ENCODE data around the gene MARCHF2. TPM values are rescaled to one million over a fixed set of nuclear protein-coding genes. Genes with fewer than 3 reads are reported as not detected.
"Not testable (repeated sequence)": the region's sequence is repeated elsewhere in the genome, so short reads cannot be mapped to it uniquely, and the experiment has no call there.

Gene MARCHF2
- total RNA-seq, 1 donor from 2014 or later, result 95.9 TPM

DNA sequence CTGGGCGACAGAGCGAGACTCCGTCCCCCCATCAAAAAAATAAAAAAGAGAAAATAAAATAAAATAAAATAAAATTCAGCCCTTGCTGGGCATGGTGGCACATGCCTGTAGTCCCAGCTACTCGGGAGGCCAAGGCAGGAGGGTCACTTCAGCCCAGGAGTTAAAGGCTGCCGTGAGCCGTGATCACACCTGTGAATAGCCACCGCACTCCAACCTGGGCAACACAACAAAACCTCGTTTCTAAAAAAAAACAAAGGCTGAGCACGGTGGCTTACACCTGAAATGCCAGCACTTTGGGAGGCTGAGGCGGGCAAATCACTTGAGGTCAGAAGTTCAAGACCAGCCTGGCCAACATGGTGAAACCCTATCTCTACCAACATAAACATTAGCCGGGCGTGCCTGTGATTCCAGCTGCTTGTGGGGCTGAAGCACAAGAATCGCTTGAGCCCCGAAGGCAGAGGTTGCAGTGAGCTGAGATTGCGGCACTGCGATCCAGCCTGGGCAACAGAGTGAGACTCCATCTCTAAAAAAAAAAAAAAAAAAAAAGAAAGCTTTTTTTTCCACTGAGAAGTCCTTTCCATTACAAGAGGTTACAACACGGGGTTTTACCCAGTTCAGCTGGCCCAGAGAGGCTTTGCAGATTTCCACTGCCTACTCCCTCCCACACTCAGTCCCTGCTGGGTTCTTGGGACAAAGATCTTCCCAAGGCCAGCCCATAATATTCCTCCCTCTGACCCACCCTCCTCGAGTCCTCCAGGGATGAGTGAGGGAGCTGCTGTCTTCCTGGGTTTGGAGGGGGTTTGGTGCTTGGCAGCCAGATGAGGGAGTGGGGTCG lies 42.7 kb upstream of the MARCHF2 start:
- TF ChIP-seq, protein P1, sequence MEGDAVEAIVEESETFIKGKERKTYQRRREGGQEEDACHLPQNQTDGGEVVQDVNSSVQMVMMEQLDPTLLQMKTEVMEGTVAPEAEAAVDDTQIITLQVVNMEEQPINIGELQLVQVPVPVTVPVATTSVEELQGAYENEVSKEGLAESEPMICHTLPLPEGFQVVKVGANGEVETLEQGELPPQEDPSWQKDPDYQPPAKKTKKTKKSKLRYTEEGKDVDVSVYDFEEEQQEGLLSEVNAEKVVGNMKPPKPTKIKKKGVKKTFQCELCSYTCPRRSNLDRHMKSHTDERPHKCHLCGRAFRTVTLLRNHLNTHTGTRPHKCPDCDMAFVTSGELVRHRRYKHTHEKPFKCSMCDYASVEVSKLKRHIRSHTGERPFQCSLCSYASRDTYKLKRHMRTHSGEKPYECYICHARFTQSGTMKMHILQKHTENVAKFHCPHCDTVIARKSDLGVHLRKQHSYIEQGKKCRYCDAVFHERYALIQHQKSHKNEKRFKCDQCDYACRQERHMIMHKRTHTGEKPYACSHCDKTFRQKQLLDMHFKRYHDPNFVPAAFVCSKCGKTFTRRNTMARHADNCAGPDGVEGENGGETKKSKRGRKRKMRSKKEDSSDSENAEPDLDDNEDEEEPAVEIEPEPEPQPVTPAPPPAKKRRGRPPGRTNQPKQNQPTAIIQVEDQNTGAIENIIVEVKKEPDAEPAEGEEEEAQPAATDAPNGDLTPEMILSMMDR (IDR thresholded peaks at IDR 0.05; ENCODE audit: insufficient read depth, low read length, poor library complexity, severe bottlenecking), result no peak
- no peaks in the 10 kb centered on the region for H3K36me3 ChIP-seq (ENCODE audit: control insufficient read depth, insufficient read depth, low read length)
- H3K27me3 ChIP-seq (ENCODE audit: control insufficient read depth, insufficient read depth, low read length), result no peaks in the 10 kb centered on the region
- DNase-seq (ENCODE audit: low read depth), result no peak
- no peak overlapping the region for H3K4me3 ChIP-seq (ENCODE audit: low read depth, low read length)

DNA sequence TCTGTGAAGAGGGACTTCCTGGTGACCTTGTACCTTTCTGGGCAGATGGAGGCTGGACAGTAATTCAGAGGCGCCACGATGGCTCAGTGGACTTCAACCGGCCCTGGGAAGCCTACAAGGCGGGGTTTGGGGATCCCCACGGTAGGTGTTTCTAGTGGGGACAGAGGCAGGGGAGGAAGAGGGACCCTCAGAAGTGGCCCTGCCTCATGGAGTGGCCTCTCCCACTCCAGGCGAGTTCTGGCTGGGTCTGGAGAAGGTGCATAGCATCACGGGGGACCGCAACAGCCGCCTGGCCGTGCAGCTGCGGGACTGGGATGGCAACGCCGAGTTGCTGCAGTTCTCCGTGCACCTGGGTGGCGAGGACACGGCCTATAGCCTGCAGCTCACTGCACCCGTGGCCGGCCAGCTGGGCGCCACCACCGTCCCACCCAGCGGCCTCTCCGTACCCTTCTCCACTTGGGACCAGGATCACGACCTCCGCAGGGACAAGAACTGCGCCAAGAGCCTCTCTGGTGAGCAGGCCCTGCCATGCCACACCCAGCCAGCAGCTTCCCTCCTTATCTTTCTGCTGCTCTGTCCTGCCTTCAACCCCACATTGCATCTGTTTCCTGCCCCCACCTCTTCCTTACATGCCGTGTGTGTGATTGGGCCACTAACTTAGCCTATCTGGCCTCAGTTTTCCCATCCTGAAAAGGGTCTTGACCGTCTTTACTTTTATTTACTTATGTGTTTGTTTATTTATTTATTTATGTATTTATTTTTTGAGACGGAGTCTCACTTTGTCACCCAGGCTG lies 41.9 kb upstream of the MARCHF2 start:
- no peak for DNase-seq (ENCODE audit: low read depth)
- H3K27me3 ChIP-seq (ENCODE audit: control insufficient read depth, insufficient read depth, low read length), result no peaks in the 10 kb centered on the region
- H3K4me3 ChIP-seq (ENCODE audit: low read depth, low read length), result no peak overlapping the region
- no peaks in the 10 kb centered on the region for H3K36me3 ChIP-seq (ENCODE audit: control insufficient read depth, insufficient read depth, low read length)
- TF ChIP-seq, protein P1 (IDR thresholded peaks at IDR 0.05; ENCODE audit: insufficient read depth, low read length, poor library complexity, severe bottlenecking), result no peak

DNA sequence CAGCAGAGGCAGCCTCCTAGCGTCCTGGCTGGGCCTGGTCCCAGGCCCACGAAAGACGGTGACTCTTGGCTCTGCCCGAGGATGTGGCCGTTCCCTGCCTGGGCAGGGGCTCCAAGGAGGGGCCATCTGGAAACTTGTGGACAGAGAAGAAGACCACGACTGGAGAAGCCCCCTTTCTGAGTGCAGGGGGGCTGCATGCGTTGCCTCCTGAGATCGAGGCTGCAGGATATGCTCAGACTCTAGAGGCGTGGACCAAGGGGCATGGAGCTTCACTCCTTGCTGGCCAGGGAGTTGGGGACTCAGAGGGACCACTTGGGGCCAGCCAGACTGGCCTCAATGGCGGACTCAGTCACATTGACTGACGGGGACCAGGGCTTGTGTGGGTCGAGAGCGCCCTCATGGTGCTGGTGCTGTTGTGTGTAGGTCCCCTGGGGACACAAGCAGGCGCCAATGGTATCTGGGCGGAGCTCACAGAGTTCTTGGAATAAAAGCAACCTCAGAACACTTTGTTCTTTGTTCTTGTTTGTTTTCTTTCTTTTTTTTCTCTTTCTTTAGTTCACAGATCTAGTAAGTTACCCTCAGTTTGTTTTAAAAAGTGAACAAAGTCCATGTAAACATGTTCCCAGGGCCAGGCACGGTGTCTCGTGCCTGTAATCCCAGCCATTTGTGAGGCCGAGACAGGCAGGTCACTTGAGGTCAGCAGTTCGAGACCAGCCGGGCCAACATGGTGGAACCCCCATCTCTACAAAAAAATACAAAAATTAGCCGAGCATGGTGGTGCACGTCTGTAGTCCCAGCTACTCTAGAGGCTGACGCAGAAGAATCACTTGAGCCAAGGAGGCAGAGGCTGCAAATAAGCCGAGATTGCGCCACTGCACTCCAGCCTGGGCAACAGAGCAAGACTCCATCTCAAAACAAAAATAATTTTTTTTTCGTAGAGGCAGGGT lies 39.0 kb upstream of the MARCHF2 start:
- no peak for DNase-seq (ENCODE audit: low read depth)
- no peaks in the 10 kb centered on the region for H3K27me3 ChIP-seq (ENCODE audit: control insufficient read depth, insufficient read depth, low read length)
- TF ChIP-seq, protein P1 (IDR thresholded peaks at IDR 0.05; ENCODE audit: insufficient read depth, low read length, poor library complexity, severe bottlenecking), result no peak
- no peak overlapping the region for H3K4me3 ChIP-seq (ENCODE audit: low read depth, low read length)
- H3K36me3 ChIP-seq (ENCODE audit: control insufficient read depth, insufficient read depth, low read length), result no peaks in the 10 kb centered on the region

DNA sequence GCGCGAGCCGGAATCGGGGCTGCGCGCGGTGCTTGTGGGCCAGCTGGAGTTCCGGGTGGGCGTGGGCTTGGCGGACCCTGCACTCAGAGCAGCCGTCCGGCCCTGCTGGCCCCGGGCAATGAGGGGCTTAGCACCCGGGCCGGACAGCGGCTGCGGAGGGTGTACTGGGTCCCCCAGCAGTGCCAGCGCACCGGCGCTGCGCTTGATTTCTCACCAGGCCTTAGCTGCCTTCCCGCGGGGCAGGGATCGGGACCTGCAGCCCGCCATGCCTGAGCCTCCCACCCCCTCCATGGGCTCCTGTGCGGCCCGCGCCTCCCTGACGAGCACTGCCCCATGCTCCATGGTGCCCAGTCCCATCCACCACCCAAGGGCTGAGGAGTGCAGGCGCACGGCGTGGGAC lies 37.3 kb upstream of the MARCHF2 start:
- H3K27me3 ChIP-seq (ENCODE audit: control insufficient read depth, insufficient read depth, low read length); DNase-seq (ENCODE audit: low read depth); H3K4me3 ChIP-seq (ENCODE audit: low read depth, low read length); H3K36me3 ChIP-seq (ENCODE audit: control insufficient read depth, insufficient read depth, low read length): not testable (repeated sequence)

DNA sequence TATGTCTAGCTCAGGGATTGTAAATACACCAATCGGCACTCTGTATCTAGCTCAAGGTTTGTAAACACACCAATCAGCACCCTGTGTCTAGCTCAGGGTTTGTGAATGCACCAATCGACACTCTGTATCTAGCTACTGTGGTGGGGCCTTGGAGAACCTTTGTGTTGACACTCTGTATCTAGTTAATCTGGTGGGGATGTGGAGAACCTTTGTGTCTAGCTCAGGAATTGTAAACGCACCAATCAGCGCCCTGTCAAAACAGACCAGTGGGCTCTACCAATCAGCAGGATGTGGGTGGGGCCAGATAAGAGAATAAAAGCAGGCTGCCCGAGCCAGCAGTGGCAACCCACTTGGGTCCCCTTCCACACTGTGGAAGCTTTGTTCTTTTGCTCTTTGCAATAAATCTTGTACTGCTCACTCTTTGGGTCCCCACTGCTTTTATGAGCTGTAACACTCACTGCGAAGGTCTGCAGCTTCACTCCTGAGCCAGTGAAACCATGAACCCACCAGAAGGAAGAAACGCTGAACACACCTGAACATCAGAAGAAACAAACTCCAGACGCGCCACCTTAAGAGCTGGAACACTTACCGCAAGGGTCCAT lies 36.6 kb upstream of the MARCHF2 start:
- not testable (repeated sequence) for H3K27me3 ChIP-seq (ENCODE audit: control insufficient read depth, insufficient read depth, low read length); H3K36me3 ChIP-seq (ENCODE audit: control insufficient read depth, insufficient read depth, low read length); H3K4me3 ChIP-seq (ENCODE audit: low read depth, low read length); DNase-seq (ENCODE audit: low read depth)

DNA sequence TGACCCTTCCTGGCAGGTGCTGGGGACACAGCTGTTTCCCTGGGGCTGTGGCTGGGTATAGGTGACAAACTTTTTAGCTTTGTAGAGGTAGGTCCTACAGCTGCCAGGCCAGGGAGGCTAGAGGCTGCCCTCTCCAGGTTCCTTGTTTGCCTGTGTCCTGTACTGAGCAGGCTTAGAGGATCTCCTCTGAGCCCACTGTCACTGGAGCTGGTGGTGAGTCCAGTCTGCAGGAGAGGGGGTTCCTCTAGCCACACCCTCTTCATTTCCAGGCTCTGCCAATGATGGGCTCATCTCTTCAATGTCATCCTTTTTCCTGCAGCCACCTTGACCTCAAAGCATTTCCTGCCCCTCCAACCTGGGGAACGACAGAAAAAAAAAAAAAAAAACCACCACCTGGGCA lies 35.5 kb upstream of the MARCHF2 start:
- TF ChIP-seq, protein P1 (IDR thresholded peaks at IDR 0.05; ENCODE audit: insufficient read depth, low read length, poor library complexity, severe bottlenecking), result no peak
- Histone ChIP-seq H3K27me3 (ENCODE audit: control insufficient read depth, insufficient read depth, low read length) (no peaks in the 10 kb centered on the region), H3K36me3 (ENCODE audit: control insufficient read depth, insufficient read depth, low read length) (no peaks in the 10 kb centered on the region)

DNA sequence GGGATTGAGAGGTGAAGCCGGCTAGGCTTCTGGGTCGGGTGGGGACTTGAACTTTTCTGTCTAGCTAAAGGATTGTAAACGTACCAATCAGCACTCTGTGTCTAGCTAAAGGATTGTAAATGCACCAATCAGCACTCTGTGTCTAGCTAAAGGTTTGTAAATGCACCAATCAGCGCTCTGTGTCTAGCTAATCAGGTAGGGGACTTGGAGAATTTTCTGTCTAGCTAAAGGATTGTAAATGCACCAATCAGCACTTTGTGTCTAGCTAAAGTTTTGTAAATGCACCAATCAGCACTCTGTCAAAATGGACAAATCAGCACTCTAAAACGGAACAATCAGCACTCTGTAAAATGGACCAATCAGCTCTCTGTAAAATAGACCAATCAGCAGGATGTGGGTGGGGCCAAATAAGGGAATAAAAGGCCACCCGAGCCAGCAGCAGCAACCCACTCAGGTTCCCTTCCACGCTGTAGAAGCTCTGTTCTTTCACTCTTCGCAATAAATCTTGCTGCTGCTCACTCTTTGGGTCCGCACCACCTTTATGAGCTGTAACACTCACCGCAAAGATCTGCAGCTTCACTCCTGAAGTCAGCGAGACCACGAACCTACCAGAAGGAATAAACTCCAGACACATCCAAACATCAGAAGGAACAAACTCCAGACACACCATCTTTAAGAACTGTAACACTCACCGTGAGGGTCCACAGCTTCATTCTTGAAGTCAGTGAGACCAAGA lies 33.8 kb upstream of the MARCHF2 start:
- H3K36me3 ChIP-seq (ENCODE audit: control insufficient read depth, insufficient read depth, low read length); H3K27me3 ChIP-seq (ENCODE audit: control insufficient read depth, insufficient read depth, low read length); H3K4me3 ChIP-seq (ENCODE audit: low read depth, low read length); DNase-seq (ENCODE audit: low read depth): not testable (repeated sequence)

More for the DNA sequence above, 35.5 kb upstream of the MARCHF2 start:
- H3K4me3 ChIP-seq (ENCODE audit: low read depth, low read length), result no peak overlapping the region
- DNase-seq (ENCODE audit: low read depth), result no peak

DNA sequence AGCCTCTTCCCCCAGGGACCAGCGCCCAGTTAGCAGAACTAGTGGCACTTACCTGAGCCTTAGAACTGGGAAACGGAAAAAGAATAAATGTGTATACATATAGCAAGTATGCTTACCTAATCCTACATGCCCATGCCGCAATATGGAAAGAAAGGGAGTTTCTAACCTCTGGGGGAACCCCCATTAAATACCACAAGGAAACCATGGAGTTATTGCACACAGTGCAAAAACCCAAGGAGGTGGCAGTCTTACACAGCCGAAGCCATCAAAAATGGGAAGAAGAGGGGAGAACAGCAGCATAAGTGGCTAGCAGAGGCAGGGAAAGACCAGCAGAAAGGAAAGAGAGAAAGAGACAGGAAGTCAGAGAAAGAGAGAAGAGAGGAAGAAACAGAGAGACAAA lies 28.5 kb upstream of the MARCHF2 start:
- not testable (repeated sequence) for H3K36me3 ChIP-seq (ENCODE audit: control insufficient read depth, insufficient read depth, low read length); H3K27me3 ChIP-seq (ENCODE audit: control insufficient read depth, insufficient read depth, low read length); H3K4me3 ChIP-seq (ENCODE audit: low read depth, low read length); DNase-seq (ENCODE audit: low read depth)

DNA sequence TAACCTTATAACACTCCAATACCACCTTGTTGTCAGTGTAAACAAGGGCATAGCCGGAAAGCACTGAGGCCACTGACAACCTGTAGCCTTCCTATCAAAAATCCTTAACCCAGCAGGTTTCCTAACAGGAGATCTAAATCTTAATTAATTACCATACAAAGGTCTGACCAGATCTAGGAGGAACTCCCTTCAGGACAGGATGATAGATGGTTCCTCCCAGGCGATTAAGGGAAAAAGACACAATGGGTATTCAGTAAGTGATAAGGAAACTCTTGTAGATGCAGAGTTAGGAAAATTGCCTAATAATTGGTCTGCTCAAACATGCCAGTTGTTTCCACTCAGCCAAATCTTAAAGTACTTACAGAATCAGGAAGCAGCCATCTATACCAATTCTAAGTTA lies 28.0 kb upstream of the MARCHF2 start:
- not testable (repeated sequence) for H3K36me3 ChIP-seq (ENCODE audit: control insufficient read depth, insufficient read depth, low read length); H3K27me3 ChIP-seq (ENCODE audit: control insufficient read depth, insufficient read depth, low read length); DNase-seq (ENCODE audit: low read depth); H3K4me3 ChIP-seq (ENCODE audit: low read depth, low read length)
